Occipital lobe (tissue), 2 donors: ENCODE data around the gene ENPP3. TPM values are rescaled to one million over a fixed set of nuclear protein-coding genes. Genes with fewer than 3 reads are reported as not detected.

Experiments
- DNase-seq: peaks from one replicate; lab custom pipeline; 2025; lab: John Stamatoyannopoulos, UW
- total RNA-seq: library from RNA; depleted of rRNA; stranded (reverse); fragments of >200 nt; gene quantifications from one replicate; pipeline ENCODE4 v1.2.3, GENCODE V29; 2014

ENPP3 gene
- total RNA-seq, 1 donor from 2014 or later, result 0.47 TPM

DNA sequence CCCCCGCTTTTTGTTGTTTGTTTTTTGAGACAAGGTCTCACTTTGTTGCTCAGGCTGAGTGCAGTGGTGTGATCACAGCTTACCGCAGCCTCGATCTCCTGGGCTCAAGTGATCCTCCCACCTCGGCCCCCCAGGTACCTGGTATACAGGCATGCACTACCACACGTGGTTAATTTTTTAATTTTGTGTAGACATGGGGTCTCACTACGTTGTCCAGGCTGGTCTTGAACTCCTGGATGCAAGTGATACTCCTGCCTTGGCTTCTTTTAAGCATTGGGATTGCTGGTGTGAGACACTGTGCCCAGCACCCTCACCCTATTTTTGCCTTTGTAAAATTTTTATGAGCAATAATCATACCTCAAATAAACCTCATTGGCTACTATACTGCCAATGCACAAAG is 5.5 kb downstream of the ENPP3 start:
- no peak for DNase-seq

DNA sequence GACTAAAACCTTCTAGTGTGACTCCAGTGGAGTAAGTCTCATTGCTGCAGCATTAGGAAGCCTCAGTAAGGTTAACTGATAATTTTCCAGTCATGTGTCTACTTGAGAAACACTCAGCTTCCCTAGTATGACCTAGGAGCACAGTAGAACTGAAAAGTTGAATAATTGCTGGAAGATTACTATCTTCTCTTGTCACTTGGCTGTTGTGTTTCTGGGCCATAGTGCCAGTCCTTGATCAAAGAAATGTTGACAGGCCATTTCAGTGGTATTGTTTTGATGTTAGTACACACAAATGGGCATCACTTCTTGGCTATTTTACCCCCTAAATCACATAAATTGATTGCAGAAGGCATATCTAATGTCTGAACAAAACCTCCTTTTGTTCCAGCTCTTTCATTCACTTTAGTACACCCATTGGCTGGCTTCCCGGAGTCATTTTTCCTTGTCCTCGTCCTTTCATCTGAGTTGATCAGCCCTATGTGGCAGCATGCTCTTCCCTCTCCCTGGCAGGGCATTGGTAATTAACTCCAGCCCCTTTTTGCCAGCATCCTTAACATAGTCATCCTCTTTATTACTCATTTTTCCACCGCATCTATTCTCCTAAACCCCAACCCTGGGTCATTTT is 6.0 kb downstream of the ENPP3 start:
- no peak for DNase-seq

DNA sequence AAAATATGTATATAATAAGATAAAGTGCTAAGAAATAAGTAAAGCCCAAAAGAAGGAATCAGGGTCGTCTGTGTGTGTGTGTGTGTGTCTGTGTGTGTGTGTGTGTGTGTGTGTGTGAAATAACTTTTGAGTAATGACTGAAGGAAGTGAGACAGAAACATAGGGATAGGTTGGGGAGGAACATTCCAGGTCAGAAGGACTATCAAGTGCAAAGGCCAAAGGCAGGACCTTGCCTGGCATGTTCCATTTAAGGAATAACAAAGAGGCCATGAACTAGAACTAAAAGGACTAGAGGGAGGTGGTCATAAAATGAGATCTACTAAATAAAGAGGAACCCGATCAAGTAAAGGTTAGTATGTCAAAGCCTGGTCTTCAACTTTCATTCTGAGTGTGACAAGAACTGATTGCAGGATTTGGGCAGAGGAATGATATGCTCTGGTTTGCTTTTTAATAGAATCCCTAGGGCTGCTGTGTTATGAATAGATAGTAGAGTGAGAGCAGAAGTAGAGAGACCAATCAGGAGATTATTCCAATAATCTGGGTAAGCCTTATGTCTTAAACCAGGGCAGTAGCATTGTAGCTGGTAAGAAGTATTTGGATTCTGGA is 6.9 kb downstream of the ENPP3 start:
- no peak for DNase-seq

DNA sequence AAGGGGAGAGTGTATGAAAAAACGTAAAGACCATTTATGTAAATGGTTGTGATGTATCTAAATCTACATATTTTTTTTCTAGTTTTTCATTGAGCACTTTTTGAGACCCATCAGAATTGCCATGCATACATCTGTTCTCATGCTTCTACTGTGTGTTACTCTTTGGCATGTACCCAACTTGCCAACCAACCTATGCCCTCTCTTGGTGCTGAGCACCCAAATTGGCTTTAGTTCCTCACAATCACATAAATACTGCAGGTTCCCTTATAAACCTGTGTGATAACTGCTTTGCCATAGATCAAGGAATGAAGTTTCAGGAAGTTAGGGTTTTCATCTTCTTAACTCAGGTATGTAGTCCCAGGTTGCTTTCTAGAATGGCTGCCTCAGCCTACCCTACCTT is 7.8 kb downstream of the ENPP3 start:
- DNase-seq, result no peak

DNA sequence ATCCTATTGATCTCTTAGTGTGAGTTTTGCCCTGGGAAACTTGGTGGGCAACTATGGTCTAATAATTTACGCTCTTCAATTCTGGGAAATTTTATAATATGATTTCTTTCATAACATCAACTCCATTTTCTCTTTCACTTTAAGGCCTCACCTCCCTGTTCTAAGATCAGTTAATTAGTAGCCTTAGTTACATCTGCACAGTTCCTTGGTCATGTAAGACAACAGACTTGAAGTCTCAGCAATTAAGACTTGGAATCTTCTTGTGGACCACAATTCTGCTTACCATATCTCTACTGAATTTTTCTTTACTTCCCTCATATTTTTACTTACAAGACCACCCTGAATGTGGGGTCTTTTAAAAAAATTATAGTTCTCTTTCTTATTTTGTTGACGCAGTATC is 8.7 kb downstream of the ENPP3 start:
- no peak for DNase-seq

DNA sequence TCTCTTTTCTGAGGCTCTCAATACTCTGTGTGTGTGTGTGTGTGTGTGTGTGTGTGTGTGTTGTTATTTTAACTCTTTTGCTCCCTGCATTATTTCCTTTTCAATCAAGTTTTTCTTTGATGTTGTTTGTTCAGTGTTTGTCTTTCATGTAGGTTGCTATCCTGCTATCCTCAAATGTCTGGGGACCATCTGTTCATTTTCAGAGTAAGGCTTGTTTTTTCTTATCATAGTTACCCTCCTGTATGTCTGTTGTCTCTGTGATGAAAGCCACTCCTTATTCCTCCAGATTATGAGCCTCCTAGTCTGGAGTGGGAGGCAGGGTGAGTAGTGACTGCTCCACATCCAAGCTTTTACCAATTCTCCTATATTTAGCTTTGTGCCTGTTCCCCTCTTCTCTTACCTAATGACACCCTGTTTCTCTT is 9.2 kb downstream of the ENPP3 start:
- no peak for DNase-seq

DNA sequence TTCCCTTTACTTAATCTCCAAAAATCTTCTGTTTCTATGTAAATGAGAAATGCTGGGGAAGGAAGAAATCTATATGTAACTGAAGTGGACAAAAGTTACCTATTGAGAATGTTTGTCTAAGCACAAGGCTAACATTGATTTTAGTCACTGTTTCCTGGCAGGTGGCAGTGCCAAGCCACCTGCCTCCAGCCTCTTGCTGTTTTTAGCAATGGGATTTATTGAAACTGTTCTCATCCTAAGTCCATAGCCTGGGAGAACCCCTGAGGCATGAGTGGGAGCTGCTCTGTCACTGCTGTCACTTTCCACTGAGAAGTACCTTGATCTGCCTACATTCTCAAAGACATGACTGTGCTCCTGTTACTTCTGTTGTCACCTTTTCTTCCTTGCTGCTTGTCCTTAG is 14.7 kb downstream of the ENPP3 start:
- no peak for DNase-seq

DNA sequence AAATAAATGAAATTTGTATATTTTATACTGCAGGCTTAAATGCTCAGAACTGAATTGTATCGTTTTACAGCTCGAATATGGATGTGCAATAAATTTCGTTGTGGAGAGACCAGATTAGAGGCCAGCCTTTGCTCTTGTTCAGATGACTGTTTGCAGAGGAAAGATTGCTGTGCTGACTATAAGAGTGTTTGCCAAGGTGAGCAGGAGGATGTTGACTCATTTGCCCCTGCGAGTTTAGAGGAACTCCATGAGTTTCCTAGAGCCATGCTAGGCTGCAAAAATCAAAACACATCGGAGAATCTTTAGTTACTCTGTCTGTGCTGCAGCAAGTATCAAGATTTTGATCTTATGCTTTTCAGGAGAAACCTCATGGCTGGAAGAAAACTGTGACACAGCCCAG is 15.4 kb downstream of the ENPP3 start:
- DNase-seq, result no peak

DNA sequence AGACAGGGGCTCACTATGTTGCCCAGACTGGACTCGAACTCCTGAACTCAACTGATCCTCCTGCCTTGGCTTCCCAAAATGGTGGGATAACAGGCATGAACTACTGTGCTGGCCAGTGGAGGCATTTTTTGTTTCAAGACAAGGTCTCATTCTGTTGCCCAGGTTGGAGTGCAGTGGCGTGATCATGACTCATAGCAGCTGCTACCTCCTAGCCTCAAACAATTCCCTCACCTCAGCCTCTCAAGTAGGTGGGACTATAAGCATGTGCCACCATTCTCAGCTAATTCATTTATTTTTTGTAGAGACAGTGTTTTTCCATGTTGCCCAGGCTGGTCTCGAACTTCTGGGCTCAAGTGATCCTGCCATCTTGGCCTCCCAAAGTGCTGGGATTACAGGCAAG is 17.2 kb downstream of the ENPP3 start:
- no peak for DNase-seq

DNA sequence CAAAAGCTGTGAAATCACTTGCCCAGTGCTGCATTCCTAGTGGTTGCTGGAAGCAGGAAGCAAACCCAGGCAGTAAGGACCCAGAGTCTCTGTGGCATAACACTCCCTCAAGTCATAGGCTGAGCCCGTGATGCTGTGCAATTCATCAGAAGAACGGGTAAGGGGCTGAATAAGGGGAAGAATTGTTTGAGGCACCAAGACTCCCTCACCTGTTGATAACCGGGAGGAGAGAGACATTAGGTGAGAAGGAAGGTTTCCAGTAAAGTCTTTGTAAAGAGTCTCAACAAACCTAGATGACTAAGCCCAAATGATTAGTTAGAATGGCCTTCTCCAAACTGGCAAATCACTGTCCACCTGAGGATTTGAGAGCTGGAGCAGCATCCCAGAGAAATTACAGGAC is 18.3 kb downstream of the ENPP3 start:
- DNase-seq, result no peak

DNA sequence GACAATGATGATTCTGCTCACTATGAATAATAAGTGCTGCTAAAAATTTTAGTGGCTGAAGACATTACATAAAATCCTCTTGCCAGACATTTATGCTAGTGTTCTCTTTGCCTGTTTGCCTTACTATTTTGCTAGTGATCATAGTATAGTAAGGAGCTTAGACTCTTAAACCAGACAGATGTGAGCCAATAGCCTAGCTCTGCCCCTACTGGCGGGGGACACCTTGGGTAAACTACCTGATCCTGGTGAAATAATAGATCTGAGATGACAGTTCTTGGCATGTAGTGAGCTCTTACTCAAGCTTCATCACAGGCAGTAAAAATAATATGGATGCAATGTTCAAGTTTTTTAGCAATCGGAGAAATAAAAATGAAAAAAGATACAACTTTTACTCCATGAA is 18.8 kb downstream of the ENPP3 start:
- no peak for DNase-seq

DNA sequence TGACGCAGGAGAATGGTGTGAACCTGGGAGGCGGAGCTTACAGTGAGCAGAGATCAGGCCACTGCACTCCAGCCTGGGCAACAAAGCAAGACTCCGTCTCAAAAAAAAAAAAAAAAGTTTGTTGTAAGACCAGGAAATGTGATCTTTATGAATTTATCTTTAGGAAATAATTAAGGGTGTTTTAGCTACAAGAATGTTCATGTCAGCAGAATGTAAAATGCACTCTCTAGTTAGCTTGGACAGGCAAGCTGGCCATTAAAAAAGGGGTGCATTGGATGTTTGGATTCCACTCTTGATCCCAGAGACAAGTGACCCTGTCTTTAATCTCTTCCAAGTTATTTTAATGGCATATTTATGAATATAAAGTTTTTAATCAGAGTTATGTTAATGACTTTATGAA is 19.6 kb downstream of the ENPP3 start:
- no peak for DNase-seq

DNA sequence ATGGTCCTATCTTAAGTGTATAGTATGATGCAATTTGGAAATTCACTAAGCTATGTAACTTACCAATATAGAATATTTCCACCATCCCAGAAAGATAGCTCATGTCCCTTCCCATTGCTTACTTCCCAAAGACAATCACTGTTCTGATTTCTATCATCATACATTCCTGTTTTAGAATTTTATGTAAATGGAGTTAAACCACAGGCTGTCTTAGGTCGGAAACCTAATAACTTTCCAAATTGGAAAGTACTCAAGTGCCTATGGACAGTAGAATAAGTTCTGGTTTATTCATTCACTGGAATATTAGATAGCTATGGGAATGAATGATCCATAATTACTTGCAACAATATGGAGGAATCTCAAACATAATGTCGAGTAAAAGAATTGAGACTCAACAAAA is 20.1 kb downstream of the ENPP3 start:
- no peak for DNase-seq

DNA sequence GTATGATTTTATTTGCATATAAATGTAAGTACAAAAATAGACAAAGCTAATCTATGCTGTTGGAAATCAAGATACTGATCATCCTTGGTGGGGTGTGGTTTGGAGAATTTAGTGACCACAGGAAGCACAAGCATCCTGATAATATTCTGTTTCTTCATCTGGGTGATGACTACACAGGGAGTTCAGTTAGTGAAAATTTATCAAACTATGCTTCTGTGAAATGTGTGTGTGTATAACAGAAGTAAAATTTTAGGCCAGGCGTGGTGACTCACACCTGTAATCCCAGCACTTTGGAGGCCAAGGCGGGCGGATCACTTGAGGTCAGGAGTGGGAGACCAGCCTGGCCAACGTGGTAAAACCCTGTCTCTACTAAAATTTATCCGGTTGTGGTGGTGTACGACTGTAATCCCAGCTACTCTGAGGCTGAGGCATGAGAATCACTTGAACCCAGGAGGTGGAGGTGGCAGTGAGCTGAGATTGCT is 20.6 kb downstream of the ENPP3 start:
- no peak for DNase-seq

DNA sequence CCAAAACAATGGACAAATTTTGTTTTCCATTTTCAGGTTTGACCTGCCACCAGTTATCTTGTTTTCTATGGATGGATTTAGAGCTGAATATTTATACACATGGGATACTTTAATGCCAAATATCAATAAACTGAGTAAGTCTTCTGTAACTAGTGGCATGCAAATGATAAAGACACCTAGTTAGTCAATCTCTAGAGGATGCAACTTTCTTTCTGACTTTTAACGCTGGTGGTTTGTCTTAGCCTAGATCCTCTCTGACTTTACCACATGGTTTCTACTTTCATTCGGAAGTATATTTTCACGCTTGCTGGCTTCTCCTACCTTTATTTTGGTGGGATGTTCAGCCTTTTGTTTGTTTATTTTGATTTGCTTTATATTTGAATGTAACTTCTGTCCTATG is 21.2 kb downstream of the ENPP3 start:
- DNase-seq, result no peak

DNA sequence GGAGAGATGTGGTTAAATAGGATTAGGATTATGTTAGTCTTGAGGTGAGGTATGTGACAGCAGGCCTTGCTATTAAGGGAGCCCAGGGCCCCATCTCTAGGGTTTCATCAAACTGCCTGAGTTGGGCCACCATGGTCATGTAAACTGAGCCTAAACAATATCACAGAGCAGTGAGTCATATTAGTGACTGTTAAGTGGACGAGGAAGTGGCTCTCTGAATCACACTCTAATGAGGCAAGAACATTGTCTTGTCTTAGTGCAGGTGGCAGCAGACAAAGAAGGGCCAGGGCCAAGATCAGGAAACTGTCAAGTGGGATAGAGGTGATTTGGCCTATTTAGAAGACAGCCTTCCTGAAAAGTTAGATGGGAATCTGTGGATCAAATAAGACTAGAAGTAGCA is 23.1 kb downstream of the ENPP3 start:
- no peak for DNase-seq

DNA sequence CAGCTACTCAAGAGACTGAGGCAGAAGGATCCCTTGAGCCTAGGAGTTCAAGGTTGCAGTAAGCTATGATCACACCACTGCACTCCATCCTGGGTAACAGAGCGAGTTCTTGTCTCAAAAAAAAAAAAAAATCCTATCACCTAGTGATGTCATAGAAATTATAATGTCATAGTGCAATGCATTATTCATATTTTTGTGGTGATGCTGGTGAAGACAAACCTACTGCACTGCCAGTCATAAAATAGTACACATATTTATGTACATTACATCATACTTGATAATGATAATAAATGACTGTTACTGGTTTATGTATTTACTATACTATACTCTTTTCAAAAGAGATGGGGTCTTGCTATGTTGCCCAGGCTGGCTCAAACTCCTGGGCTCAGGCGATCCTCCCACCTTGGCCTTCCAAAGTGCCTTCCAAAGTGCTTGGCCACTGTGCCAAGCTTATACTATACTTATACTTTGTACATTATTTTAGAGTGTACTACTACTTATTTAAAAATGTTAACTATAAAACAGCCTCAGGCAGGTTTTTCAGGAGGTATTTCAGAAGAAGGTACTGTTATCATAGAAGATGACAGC is 26.6 kb downstream of the ENPP3 start:
- no peak for DNase-seq

DNA sequence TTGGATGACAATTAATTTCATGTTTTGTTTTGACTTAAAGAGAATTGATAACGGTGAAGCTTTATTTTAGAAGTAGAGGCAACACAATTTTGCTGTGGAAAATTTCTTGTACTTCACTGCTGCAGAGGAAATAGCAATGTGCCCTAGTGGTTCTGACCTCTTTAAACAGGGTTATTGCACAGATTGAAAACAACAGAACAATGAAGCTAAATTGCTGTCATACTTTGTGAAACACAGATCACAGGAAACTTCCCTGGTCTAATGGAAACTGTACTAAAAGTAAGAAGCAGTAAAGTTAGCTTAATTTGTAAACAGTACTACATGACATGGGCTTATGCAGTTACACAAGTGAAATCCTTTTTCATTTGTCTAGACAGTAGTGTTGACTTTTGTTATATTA is 32.8 kb downstream of the ENPP3 start:
- DNase-seq, result no peak

DNA sequence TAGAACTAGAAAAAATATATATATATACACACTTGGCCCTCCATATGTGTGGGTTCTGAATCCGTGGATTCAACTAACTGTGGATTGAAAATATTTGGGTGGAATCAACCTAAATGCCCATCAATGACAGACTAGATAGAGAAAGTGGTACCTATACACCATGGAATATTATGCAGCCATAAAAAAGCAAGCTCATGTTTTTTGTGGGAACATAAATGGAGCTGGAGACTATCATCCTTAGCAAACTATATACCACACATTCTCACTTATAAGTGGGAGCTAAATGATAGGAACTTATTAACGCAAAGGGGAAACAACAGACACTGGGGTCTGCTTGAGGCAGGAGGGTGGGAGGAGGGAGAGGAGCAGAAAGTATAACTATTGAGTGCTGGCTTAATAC is 36.1 kb downstream of the ENPP3 start:
- no peak for DNase-seq

DNA sequence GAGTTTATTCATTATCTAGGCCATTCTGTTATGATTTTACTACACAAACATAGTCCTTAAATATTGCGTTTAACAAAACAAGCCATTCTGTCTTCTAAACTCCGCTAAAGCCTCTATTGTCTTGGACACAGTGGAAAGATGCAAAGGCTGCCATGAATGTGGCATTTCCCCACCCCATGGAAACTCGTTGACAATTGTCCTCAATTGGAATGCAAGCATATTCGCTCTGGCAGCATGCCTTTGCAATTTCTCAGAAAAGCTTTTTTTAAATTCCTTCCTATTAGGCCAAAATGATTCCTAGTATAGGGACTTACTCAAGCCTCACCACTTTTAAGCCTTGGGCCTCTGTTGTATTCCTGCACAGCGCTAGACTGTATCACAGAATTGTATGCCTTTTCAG is 41.3 kb downstream of the ENPP3 start:
- no peak for DNase-seq

DNA sequence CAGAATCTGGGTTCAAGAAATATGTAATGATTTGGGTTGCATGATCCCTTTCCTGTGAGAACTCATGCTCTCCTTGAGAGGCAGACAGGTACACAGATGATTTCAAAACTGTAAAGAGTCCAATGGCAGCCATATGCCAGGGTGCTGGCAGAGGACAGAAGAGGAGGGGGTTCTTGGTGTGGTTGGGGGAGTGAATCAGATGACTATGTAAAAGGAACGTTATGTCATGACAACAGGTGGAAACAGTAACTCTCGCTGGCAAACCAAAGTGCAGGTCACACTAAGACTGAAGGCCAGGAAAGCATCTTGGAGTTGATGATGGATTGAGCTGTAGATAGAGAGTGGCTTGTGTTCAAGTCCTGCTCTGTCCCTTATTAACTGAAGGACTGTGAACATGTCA is 43.8 kb downstream of the ENPP3 start:
- no peak for DNase-seq

DNA sequence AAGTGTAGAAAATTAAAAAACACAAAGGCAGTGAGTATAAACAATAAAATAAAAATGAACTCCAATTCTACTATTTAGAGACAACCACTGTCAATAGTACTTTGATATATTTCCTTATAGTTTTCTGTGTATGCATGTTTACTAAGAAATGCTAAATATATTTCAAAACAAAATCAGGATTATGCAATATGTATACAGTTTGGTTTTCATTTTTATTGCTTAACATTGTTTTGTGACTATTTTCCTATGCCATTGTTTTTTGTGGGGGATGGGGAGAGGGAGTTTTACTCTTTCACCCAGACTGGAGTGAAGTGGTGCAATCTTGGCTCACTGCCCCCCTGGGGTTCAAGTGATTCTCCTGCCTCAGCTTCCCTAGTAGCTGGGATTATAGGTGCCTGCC is 44.5 kb downstream of the ENPP3 start:
- DNase-seq, result no peak

DNA sequence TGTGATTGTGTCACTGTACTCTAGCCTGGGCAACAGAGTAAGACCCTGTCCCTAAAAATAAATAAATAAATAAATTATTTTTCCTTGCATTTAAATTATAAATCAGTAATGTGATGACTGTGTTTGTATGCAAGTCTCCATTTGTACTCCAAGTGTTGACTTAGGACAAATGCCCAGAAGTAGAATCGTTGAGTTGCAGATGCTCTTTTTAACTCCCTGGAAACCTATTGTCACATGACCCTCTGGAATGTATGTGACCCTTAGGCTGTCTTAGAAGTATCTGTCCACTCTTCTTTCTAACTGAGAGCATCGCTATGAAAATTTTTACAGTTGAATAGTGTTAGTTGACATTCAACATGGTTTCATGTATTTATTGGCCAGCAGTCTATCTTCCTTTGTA is 45.3 kb downstream of the ENPP3 start:
- DNase-seq, result no peak
